GM20431 (cell line): ENCODE results near the gene SMIM12.

Source experiments
- in situ Hi-C: fragments of 300-500 bp; cut with MseI, MboI; formaldehyde crosslinking; loops from one replicate; pipeline ENCODE4 v1.15.0; 2020; ENCODE audit warnings: low sequenced_read_pairs; ENCODE audit not compliant: unreplicated experiment

The SMIM12 gene

DNA sequence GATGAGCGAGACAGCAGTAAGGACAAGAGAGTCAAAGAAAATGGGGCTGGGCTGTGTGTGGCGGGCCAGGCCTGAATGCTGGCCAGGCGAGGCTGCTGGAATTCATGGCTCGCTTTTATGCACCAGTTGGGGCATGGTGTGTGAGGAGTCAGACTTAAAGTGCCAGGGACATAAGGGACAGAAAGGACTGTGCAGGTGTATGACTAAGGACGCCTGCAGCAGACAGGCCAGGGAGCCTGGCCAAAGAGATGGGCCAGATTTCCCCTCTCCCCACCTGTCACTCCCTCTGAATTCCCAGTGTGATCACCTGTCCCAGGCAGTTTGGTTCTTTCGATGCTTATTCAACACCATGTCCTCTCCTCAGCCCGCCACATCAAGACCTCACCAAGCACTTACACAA, 16.9 kb upstream of the SMIM12 start:
- in situ Hi-C loops, result no loop called here

- in situ Hi-C loops, result no loop called here
Measured at GRCh38 chr1:34874296-34874952, 14.9 kb upstream of the SMIM12 start.

DNA sequence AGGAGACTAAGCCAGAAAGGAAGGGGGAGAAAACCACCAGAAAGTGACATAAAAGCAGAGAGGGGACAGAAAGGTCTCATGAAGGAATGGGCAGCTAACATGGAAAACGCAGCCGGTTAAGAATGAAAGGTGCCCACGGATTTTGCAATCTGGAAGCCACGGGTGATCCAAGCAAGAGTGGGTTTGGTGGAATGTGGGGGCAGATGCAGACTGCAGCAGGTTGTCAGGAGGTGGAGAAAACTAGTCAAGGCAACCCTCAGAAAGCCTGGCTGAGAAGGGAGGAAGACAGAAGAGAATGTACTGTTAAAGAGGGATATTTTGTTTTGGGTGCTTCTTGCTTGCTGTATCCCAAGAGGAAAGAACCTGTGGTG, 12.6 kb upstream of the SMIM12 start:
- in situ Hi-C loops, result no loop called here

DNA sequence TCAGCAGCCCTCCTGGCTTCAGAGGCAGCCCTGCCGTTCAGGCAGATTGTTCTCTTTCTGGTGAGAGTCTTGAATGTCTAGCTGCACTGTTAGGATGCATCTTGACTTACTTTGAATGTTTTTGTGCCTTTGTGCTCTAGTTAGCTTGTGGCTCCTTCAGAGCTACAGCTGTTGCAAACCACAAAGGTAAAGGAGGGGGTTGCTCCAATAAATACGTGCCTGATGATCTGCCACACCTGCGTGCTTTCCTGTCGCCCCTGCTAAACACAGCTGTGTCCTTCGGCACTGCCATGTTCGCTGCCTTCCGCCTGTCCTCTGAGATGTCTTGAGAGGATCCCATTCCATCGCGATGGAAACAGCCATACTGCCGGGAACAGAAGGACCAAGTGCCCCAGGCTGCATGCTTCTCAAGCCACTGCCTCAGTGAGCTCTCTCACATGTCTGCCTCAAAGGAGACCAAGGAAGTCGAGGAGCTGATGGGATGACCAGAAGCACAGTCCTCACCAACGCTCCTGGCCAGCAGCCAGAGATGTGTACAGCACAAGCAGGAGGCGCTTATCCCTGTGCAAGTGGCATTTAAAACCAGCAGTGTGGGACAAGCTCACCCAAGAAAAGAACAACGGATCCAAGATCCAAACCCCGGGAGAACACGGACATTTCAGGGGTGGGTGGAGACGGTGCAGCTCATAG, 12.0 kb upstream of the SMIM12 start:
- in situ Hi-C loops, result no loop called here

- in situ Hi-C loops, result no loop called here
Measured at GRCh38 chr1:34870395-34870794, 10.8 kb upstream of the SMIM12 start.

- in situ Hi-C loops, result no loop called here
Measured at GRCh38 chr1:34869760-34870159, 10.2 kb upstream of the SMIM12 start.

DNA sequence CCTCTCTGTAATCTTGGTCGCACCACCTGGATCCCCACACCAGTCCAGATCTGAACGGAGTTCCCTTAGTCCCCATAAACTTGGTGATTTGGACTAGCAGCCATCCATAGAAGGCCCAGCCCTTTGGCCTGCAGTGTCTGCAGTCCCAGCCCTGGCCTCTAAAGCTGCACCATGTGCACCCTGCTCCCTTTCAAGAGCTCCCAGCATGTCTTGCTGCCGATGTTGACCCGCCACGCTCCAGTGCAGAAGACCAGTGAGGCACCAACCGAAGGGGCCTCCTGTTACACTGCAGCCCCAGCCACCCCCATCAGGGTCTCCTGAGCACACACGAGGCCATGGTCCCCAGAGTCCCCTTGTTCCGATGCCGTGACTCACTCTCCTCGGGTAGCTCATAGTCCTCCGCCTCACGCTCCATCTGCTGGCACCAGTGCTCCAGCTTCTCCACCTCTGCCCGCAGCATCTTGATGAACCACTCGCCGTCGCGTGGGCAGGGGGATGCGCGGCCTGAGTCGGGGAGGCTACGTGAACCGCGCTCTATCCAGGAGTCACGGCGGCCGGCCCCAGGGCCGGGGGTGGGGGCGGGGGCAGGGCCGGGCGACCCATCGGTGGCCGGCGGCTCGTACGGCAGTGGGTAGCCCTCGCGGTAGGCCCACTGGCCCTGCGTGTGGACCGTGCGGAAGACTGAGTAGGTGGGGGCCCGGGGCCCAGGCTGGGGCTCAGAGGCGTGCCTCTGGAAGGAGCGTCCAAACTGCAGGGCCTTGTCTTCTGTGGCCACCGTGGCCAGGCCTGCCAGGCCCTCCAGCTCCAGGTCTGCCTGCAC, 8.9 kb upstream of the SMIM12 start:
- in situ Hi-C loops, result no loop called here

GRCh38 chr1:34867415-34867814, 7.9 kb upstream of the SMIM12 start:
- in situ Hi-C loops, result no loop called here

DNA sequence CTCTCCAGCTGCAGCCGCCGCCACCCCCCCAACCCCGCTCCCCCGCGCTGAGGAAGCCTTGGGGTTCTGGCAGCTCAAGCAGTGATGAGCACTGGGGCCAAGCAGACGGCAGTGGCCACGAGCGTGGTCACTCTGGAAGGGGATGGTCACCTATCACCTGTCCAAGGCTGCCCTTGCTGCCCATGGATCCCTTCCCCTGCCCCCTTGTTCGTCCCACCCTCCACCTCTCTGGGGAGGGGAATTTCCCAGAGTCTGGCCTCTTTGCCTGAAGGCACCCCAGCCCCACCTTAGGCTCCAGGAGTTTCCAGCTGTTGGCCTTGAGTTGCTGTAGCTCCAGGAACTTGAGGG, 7.2 kb upstream of the SMIM12 start:
- in situ Hi-C loops, result no loop called here

- in situ Hi-C loops, result no loop called here
Measured at GRCh38 chr1:34865981-34866761, 6.6 kb upstream of the SMIM12 start.

- in situ Hi-C loops, result no loop called here
Measured at GRCh38 chr1:34865573-34865972, 6.0 kb upstream of the SMIM12 start.

DNA sequence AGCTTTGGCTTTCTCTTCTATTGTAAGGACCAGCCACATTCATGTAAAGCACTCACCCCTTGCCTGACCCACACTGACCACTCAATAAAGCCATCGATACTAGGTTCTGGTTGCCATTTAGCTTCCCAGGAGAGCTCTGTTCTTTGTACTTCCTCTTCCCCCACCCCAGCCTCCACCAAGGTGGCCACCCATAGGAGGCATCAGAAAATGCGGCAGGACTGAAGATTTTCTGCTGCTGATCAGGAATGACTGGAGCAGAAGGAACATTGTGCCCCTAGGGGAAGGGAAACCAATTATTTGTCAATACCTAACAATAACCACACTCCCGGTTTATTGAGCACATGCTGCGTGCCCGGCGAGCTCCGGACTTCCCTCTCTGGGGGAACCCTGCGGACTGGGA, 5.2 kb upstream of the SMIM12 start:
- in situ Hi-C loops, result no loop called here

DNA sequence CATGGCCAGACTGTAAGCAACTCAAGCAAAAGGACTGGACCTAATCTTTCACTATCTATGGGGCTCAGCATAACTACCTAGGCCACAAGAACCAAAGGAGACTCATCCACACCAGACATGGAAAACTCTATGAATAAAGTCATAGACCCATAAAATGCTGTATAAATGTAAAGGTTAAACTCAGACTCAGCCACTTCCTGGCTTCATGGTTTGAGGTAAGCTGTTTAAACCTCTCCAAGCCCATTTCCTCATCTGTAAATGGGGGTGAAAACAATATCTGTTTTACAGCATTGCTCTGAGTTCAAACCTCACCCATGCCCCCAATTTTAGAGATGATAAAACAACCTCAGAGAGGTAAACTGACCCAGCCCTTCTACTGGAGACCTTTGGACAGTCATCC, 4.0 kb upstream of the SMIM12 start:
- in situ Hi-C loops, result no loop called here

DNA sequence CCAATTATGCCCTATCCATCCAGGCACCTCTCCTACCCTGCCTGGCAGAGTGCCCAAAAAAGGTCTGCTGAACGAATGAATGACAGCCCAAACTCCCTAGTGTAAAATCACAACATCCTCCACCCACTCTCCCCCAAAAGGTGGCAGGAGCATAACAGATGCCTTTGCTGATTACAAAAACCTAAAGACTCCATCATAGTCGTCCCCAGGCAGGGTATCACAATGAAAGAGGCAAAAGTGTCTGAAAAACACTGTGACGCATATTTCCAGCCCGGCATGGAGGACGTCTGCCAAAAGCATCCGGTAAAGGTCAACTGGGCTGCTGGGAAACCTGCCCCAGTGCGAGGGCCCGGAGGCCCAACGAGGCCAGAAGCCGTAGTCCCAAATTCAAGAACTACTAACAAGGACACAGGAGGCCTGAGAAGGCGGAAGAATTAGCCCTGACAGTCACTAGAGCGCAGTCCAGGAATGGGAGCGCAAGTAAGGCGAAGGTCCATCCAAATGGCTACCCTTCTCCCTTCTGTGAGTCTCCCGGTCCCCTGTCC, 576 bp downstream of the SMIM12 start:
- in situ Hi-C loops, result no loop called here

- in situ Hi-C loops, result no loop called here
Measured at GRCh38 chr1:34856697-34857096, 2.9 kb downstream of the SMIM12 start.

DNA sequence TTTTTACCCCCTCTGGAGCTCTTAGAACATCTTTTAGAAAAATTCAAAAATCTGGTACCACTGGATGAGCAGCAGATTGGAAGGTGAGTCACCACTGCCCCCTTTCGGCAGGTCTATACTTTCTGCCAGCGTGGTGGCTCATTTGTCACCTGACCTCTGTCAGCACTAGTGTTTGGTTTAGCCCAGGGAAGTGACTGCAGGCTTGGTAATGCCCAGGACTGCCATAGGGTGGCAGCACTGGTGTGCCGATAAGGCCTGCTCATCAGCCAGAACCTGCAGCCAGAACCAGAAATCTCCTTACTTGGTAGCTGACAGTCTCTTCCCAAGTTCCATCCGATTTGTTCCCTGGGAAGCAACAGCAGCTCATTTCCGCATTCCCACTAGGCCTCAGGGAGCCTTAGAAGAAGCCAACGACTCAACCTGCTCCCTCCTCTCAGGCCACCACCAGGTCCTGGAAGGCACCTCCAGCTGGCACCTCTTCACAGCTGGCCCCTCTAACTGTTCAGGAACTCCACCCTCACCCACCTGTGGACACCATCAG, 6.8 kb downstream of the SMIM12 start:
- in situ Hi-C loops, result no loop called here

DNA sequence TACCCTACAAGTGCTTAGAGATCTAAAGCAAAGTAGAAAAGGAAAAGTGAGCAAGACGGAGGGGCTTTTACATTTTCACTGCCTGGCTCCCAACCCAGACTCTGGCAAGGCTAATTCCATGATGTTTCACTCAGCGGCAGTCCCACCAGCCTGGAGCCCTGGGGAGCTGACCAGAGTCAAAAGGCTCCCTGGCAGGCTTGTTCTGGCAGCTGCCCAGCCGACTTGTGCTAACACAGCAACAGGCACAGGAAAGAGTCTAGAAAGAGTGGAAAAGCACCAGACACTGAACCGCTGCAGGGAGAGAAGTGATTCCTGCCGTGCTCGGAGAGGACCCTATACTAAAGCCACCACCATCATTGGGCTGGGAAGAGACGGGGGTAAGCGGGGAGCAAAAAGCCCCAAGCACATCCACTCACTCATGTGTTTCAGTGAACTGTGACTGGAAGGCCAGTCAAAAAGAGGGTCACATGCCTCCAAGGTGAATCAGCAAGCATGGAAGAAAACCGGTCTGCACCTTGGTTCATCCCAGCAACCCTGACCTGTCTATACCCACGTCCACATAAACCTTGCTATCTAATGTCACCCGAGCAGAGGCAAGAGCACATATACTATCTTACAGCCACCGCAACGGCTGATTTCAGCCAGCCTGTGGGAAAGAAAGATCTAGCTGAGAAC, 8.0 kb downstream of the SMIM12 start:
- in situ Hi-C loops, result no loop called here

- in situ Hi-C loops, result no loop called here
Measured at GRCh38 chr1:34850382-34850781, 9.2 kb downstream of the SMIM12 start.

- in situ Hi-C loops, result no loop called here
Measured at GRCh38 chr1:34847094-34847493, 12.5 kb downstream of the SMIM12 start.

DNA sequence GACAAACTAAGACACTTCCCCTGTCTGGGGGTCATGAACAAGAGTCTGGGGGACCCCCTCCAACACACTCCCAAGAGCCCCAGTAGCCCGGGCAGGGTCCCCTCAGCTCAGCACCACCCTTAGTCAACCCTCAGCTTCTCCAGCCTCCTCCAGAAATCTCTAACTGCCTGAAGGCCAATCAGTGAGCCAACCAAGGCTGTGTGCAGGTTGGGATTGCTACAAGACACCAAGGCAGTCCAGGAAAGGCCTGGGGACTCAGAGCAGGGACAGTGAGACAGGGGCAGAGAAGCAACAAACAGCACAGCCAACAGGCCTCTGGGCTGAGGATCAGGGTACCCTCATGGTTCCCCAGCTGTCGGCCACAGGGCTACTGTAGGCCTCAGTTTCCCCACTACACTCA, 13.3 kb downstream of the SMIM12 start:
- in situ Hi-C loops, result no loop called here
